Effector memory CD4-positive, alpha-beta T cell (primary cell): ENCODE measurements around the gene RBMS3.

Experiments
- DNase-seq, 3 donors: peaks; one replicate each; pipeline ENCODE4 v3.0.0-alpha.2; 2020
- H3K27ac ChIP-seq: 2 replicates; pipeline ENCODE4 v1.7.0; 2013; ENCODE audit warnings: mild to moderate bottlenecking, low read length, moderate library complexity; ENCODE audit not compliant: insufficient read depth, poor library complexity, severe bottlenecking
- H3K27me3 ChIP-seq: replicated peaks from 2 replicates; pipeline ENCODE4 v1.7.0; 2013; ENCODE audit warnings: mild to moderate bottlenecking, low read length; ENCODE audit not compliant: insufficient read depth, control insufficient read depth, poor library complexity, severe bottlenecking
- H3K36me3 ChIP-seq: 2 replicates; pipeline ENCODE4 v1.7.0; 2013; ENCODE audit warnings: mild to moderate bottlenecking, low read length, moderate library complexity; ENCODE audit not compliant: control insufficient read depth, insufficient read depth
- H3K4me1 ChIP-seq: 2 replicates; pipeline ENCODE4 v1.7.0; 2013; ENCODE audit warnings: low read length, mild to moderate bottlenecking; ENCODE audit not compliant: control insufficient read depth, insufficient read depth, poor library complexity, severe bottlenecking
- H3K4me3 ChIP-seq: 2 replicates; pipeline ENCODE4 v1.7.0; 2013; ENCODE audit warnings: low read length, low read depth, mild to moderate bottlenecking; ENCODE audit not compliant: insufficient read depth, poor library complexity, severe bottlenecking
- H3K9me3 ChIP-seq: 2 replicates; pipeline ENCODE4 v1.7.0; 2013; ENCODE audit warnings: mild to moderate bottlenecking, low read length, moderate library complexity; ENCODE audit not compliant: control insufficient read depth

The RBMS3 gene

DNA sequence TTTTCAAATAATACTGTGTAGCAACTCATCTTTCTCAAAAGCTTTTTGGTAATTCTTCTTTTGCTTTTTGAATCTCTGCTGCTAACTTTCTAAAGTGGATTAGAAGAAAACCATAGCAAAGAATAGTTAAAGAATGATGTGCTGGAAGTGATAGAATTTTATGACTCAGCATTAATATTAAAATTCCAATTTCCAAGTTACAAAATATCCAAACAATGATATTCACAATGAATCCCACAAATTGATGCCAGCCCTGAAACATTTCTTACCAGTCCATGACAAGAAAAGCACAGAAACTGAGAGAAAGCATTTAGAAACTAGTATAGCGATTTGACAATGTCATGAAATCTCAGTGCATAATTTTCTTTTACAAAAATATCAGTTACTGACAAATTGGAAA, 482.2 kb downstream of the RBMS3 start:
- H3K27me3 ChIP-seq: no peaks in the 10 kb centered on the region
- H3K36me3 ChIP-seq: no peaks in the 10 kb centered on the region
- H3K4me3 ChIP-seq: no peak overlapping the region
- no peak for DNase-seq
- H3K27ac ChIP-seq: no peak overlapping the region
- H3K4me1 ChIP-seq: no peaks in the 10 kb centered on the region
- no peaks in the 10 kb centered on the region for H3K9me3 ChIP-seq

DNA sequence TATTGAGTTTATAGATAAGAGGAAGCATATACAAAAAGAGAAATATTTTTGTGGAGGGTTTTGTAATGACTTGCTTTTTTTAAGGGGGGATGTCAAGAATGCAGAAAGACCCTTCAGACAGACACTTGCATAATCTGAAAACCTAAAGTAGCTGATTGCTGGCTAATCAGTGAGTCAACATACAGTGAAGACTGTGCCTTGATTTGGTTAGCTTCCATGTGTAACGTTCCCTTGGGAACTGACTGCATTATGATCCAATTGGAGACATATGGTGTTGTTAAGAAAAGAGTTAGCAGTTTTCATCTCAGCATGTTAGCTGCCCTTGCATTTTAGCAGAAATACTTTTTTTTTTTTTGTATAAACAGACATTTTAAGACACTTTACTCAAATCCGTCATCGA, 483.2 kb downstream of the RBMS3 start:
- Histone ChIP-seq H3K27ac (no peak overlapping the region), H3K4me3 (no peak overlapping the region), H3K4me1 (no peaks in the 10 kb centered on the region), H3K36me3 (no peaks in the 10 kb centered on the region), H3K9me3 (no peaks in the 10 kb centered on the region), H3K27me3 (no peaks in the 10 kb centered on the region)
- DNase-seq: no peak

DNA sequence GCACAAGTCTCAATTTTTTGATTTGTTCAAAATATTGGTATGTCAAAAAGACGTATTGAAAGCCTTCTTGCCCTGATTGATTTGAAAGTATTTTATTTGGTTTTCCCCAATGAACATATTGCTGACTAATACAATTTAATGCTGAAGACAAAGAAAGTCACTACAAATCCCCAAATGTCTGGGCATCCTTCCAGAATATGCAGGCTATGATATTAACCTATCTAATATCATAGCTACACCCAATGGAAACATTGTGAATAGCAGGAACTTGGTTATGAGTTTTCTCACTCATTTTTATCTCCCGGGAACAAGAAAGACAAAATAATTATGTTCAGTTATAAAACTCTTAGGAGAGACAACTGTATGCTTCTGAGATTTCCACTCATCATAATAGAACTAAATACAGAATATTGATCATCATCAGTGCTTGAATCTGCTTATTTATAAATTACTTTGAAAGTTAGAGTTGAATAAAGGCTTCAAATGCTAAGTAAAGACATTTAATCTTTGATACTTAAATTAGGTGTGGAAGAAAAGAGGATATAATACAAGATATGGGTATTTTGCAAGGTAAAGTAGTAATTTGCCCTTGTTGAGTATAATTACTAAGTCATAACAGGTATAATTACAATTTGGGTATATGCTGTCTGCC, 483.9 kb downstream of the RBMS3 start:
- Histone ChIP-seq H3K27me3 (no peaks in the 10 kb centered on the region), H3K4me1 (no peaks in the 10 kb centered on the region), H3K27ac (no peak overlapping the region), H3K9me3 (no peaks in the 10 kb centered on the region), H3K4me3 (no peak overlapping the region), H3K36me3 (no peaks in the 10 kb centered on the region)
- no peak for DNase-seq

DNA sequence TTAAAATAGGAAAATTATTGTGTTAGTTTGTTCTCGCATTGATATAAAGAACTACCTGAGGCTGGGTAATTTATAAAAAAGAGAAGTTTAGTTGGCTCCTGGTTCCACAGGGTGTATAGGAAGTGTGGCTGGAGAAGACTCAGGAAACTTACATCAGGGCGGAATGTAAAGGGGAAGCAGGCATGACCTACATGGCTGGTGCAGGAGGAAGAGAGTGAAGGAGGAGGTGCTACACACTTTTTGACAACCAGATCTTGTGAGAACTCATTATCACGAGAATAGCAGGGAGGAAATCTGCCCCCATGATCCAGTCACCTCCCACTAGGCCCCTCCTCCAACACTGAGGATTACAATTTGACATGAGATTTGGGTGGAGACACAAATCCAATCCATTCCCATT, 490.7 kb downstream of the RBMS3 start:
- Histone ChIP-seq H3K27ac (no peak overlapping the region), H3K27me3 (no peaks in the 10 kb centered on the region), H3K9me3 (no peaks in the 10 kb centered on the region), H3K4me1 (no peaks in the 10 kb centered on the region), H3K36me3 (no peaks in the 10 kb centered on the region), H3K4me3 (no peak overlapping the region)
- DNase-seq: no peak

DNA sequence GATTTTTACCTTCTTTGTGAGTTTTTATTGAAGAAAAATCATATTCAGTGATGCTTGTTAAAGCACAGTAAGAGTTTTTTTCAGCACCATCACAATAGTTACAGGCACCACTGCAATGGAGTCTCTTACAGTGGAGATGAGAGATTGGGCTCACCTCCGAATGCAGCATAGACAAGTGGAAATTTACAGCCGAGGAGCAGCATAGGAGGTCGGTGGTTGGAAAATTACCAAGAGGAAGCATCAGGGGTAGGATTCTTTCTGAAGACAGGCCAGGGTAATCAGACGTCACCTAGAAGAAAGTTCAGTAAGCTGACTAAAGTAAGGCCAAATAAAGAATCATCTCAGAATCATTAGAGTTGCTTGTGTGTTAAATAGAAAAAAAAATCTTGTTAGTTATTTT, 491.6 kb downstream of the RBMS3 start:
- DNase-seq: no peak
- Histone ChIP-seq H3K27ac (no peak overlapping the region), H3K4me3 (no peak overlapping the region), H3K4me1 (no peaks in the 10 kb centered on the region), H3K36me3 (no peaks in the 10 kb centered on the region), H3K27me3 (no peaks in the 10 kb centered on the region), H3K9me3 (no peaks in the 10 kb centered on the region)

DNA sequence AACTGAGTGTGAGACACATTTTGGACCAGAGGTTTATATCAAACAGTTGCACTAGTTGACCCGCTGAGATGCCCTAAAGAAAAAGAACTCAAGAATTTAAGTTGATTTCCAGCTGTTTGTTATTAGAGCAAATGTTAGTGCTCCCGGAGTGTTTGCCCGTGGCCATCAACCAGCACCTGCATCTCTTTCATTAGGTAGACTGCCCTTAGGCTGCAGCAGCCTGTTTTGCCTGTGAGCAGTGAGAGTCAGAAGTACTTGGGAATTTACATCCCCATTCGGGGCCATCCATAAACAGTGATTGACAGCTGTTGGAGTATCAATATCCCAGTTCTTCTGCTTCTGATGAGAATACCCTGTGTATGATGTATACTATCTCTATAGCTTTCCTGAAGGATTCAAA, 492.6 kb downstream of the RBMS3 start:
- Histone ChIP-seq H3K27me3 (no peaks in the 10 kb centered on the region), H3K4me3 (no peak overlapping the region), H3K36me3 (no peaks in the 10 kb centered on the region), H3K4me1 (no peaks in the 10 kb centered on the region), H3K9me3 (no peaks in the 10 kb centered on the region), H3K27ac (no peak overlapping the region)
- DNase-seq: no peak

DNA sequence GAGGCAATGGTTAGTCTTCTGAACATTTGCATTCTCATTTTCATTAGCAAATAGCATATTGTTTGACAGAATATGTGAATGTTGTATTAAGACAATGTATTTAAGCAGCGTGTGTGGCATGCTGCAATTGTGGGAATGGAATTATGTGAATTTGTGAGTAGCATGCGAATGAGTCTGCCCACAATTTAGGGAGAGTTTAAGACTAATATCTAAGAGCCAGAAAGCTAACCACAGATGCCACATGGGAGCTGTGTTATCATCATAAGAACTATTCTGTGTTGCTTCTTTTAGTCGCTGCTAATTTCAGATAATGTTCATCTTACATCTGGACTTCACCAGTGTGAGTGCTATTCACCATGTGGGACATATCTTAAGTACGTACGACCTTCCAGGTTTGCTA, 494.5 kb downstream of the RBMS3 start:
- DNase-seq: no peak
- Histone ChIP-seq H3K36me3 (no peaks in the 10 kb centered on the region), H3K27me3 (no peaks in the 10 kb centered on the region), H3K4me3 (no peak overlapping the region), H3K27ac (no peak overlapping the region), H3K9me3 (no peaks in the 10 kb centered on the region), H3K4me1 (no peaks in the 10 kb centered on the region)

DNA sequence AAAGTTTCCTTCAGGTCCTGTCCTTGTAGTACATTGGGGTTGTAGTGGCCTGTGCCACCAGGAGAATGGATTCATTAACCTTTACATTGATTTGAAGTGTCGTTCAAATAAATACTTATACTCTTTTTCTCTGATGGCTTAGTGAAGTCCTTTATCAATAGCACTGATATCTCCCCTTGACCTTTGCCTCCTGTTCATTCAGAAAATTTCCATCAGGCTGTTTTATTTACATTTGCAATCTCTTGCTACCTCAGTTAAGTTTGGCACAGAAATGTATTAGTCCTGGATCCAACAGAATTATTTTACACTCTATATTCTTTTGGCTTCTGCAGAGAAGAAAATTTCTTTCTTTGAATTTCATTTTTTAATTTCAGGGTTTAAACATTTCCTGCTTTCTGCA, 497.0 kb downstream of the RBMS3 start:
- no peak overlapping the region for H3K4me3 ChIP-seq
- no peaks in the 10 kb centered on the region for H3K36me3 ChIP-seq
- H3K27ac ChIP-seq: no peak overlapping the region
- H3K9me3 ChIP-seq: no peaks in the 10 kb centered on the region
- no peaks in the 10 kb centered on the region for H3K4me1 ChIP-seq
- no peaks in the 10 kb centered on the region for H3K27me3 ChIP-seq
- no peak for DNase-seq

DNA sequence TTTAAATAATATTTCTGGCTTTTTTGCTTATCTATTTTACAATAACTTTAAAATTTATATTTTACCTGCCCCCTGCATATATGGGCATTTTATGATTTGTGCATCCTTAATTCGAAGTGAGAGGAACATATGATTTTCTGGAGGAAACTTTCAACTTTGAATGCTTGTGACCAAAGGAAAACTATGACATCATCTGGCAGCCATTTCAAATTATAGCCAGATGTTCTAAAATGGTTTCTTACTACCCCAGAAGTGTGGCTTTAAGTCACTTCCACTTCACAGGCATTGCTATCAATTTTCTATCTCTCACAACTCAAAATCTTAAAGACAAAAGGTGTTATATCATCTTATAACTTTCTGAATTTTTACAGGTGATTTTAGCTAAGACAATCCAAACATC, 508.8 kb downstream of the RBMS3 start:
- Histone ChIP-seq H3K27ac (no peak overlapping the region), H3K4me1 (no peaks in the 10 kb centered on the region), H3K4me3 (no peak overlapping the region), H3K36me3 (no peaks in the 10 kb centered on the region), H3K27me3 (no peaks in the 10 kb centered on the region), H3K9me3 (no peaks in the 10 kb centered on the region)
- DNase-seq: no peak

DNA sequence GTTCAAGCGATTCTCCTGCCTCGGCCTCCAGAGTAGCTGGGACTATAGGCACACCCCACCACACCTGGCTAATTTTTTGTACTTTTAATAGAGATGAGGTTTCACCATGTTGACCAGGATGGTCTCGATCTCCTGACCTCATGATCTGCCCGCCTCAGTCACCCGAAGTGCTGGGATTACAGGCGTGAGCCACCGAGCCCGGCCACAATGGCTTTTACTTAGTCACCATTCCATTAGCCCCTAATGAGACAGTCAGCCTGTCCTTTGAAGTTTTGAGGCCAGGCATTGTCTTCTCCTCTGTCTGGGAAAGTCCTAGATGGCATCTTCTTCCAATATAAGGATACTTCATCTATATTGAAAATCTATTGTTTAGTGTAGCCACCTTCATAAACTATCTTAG, 515.9 kb downstream of the RBMS3 start:
- H3K27ac ChIP-seq: no peak overlapping the region
- no peaks in the 10 kb centered on the region for H3K27me3 ChIP-seq
- H3K9me3 ChIP-seq: no peaks in the 10 kb centered on the region
- H3K4me3 ChIP-seq: no peak overlapping the region
- H3K36me3 ChIP-seq: no peaks in the 10 kb centered on the region
- no peaks in the 10 kb centered on the region for H3K4me1 ChIP-seq
- DNase-seq: no peak
